Measurements from ENCODE around the gene DDX10. TPM values are rescaled to one million over a fixed set of nuclear protein-coding genes. Genes with fewer than 3 reads are reported as not detected.

DDX10 gene
- total and polyA plus RNA-seq, 2 of the 8 experiments (the other 6 are each of a cell fraction or from before 2014, with no cell fraction given): 49.2 to 52.2 TPM

DNA sequence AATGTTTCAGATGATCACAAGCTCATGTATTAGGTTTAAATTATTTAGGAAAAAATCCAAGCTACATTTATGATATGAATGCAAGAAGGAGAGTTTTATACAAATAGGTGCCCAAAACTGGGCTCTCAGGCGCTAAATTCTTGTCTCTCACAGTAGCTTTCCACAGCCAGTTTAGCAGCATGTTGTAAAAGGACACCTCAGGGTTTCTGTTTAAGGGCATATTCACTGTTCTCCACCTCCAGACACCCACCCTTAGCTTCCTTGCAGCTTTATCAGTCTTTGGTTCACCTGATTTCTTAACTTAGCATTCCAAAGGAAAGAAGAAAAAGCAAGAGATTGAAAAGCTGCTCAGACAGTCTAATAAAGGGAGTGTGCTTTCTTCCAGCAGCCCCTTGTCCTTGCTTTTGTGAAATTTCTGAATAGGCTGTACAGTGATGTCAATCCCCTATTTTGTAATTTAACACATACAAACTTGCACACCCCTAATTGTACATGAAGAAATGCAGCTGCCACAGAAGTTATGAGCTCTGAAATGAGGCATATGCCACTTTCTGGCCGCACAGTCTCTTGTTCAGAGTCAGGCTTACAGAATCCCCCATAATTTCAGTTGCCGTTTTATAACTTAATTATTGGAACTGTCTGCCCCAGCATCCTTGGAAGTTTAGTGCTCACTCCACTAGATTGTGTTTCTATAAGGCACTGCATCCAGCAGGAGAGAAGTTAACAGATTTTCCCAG, 262.1 kb downstream of the DDX10 start (continued):
- TF ChIP-seq HDAC6 (IDR thresholded peaks at IDR 0.05; ENCODE audit: low read depth, low read length): no peak
- TF ChIP-seq ASH2L (IDR thresholded peaks at IDR 0.05; ENCODE audit: low read length): no peak

Measured in H1 (cell line).